BLaER1 treated with 17β-estradiol and CSF1 and Interleukin-3, amounts not matched to agents 10 nM and 100 nM (cell line): ENCODE measurements around the gene RTF1.
A peak's percentile ranks its signal among the peaks of the same experiment; 100 is the strongest.

Experiments used
- H3K27ac ChIP-seq, 11 experiments: shearing (Covaris generic); formaldehyde crosslinking; 2 replicates each; pipeline ENCODE4 v1.8.1; 2022
- H3K27me3 ChIP-seq, 11 experiments: shearing (Covaris generic); formaldehyde crosslinking; 2 replicates each; pipeline ENCODE4 v1.8.1; 2022
- H3K36me3 ChIP-seq, 11 experiments: shearing (Covaris generic); formaldehyde crosslinking; 2 replicates each; pipeline ENCODE4 v1.8.1; 2022
- H3K4me1 ChIP-seq, 10 experiments: shearing (Covaris generic); formaldehyde crosslinking; 2 replicates each; pipeline ENCODE4 v1.8.1; 2022
- H3K4me2 ChIP-seq, 11 experiments: shearing (Covaris generic); formaldehyde crosslinking; 2 replicates each; pipeline ENCODE4 v1.8.1; 2022
- H3K4me3 ChIP-seq, 10 experiments: shearing (Covaris generic); formaldehyde crosslinking; 2 replicates each; pipeline ENCODE4 v1.8.1; 2022
- H3K9ac ChIP-seq, 11 experiments: shearing (Covaris generic); formaldehyde crosslinking; 2 replicates each; pipeline ENCODE4 v1.8.1; 2022
- H3K9me3 ChIP-seq, 11 experiments: shearing (Covaris generic); formaldehyde crosslinking; replicated peaks in 1 of 11; 2 replicates each; pipeline ENCODE4 v1.8.1; 2022
- H4K20me1 ChIP-seq, 11 experiments: shearing (Covaris generic); formaldehyde crosslinking; 2 replicates each; pipeline ENCODE4 v1.8.1; 2022
- Cebpa-rat ChIP-seq, 11 experiments: shearing (Covaris generic); IDR thresholded peaks; 2 replicates each; pipeline ENCODE4 v1.8.1; 2022

Gene RTF1

GRCh38 chr15:41530363-41530956 lies 113.6 kb downstream of the RTF1 start:
- TF ChIP-seq Cebpa-rat (IDR thresholded peaks at IDR 0.05), result no peak
- Histone ChIP-seq H3K9ac (peak overlapping the region in 9 of 11 experiments; percentile 19 to 66 (median 50); a peak in 14 of 22 replicates), H3K27me3 (no peaks in the 10 kb centered on the region), H3K9me3 (no peaks in the 10 kb centered on the region), H3K4me3 (no peak overlapping the region), H3K36me3 (peaks cover 80 to 89% (median 86%) of the 10 kb centered on the region in 11 experiments), H3K4me1 (peaks cover 13 to 42% (median 34%) of the 10 kb centered on the region in 10 experiments), H4K20me1 (no peaks in the 10 kb centered on the region; a peak in 1 of 22 replicates), H3K4me2 (peak overlapping the region; percentile 70 to 94 (median 85)), H3K27ac (peak overlapping the region in 10 of 11 experiments; percentile 47 to 79 (median 68); a peak in 20 of 22 replicates)
